HG03460 (cell line): ENCODE results near the gene OMP.

Source experiments
- ATAC-seq: cut with Tn5 transposase; IDR thresholded peaks from one replicate; pipeline ENCODE4 v1.9.1; 2021; ENCODE audit not compliant: unreplicated experiment

Gene OMP

GRCh38 chr11:77101043-77101537, 1.6 kb upstream of the OMP start:
- ATAC-seq, result no peak

DNA sequence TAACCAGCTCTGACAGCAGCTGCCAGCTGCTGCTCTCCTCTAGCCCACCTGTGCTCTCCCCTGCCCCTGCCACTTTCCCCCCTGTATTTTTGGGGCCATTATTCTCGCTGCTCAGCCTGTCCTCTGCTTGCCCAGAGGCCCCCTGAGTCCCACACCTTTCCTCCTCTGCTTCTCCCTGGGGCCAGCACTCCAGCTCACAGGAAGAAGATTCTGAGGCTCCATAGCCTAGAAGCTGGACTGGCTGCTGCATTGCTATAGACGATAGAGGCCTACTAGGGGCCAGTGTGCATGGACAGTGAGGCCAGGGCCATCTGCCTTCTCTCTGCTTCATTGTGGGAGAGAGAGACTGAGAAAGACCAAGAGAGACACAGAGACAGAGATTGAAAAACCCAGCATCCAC, 679 bp downstream of the OMP start:
- ATAC-seq, result no peak

GRCh38 chr11:77104727-77105126, 2.1 kb downstream of the OMP start:
- ATAC-seq, result no peak

- no peak for ATAC-seq
These were observed 3.7 kb downstream of the OMP start for GRCh38 chr11:77106321-77106720.

- ATAC-seq, result no peak
These were observed 4.1 kb downstream of the OMP start for GRCh38 chr11:77106759-77107158.

- ATAC-seq, result no peak
These were observed 5.3 kb downstream of the OMP start for GRCh38 chr11:77107950-77108349.

DNA sequence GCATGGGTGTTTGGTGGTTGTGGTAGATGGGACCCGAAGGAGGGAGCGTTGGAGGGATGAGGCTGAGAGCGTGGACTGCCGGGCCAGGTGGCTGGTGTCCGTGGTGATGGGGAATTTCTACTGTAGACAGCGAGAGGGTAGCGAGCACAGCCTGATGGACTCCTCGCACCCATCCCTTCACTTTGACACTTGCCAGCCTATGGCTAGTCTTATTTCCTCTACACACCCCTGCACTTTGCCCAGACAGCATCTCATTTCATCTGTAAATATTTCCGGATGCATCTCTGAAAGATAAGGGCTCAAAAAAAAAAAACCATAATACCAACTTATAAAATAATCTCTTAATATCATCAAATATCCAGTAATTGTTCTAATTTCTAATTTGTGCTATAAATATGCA, 5.8 kb downstream of the OMP start:
- no peak for ATAC-seq

DNA sequence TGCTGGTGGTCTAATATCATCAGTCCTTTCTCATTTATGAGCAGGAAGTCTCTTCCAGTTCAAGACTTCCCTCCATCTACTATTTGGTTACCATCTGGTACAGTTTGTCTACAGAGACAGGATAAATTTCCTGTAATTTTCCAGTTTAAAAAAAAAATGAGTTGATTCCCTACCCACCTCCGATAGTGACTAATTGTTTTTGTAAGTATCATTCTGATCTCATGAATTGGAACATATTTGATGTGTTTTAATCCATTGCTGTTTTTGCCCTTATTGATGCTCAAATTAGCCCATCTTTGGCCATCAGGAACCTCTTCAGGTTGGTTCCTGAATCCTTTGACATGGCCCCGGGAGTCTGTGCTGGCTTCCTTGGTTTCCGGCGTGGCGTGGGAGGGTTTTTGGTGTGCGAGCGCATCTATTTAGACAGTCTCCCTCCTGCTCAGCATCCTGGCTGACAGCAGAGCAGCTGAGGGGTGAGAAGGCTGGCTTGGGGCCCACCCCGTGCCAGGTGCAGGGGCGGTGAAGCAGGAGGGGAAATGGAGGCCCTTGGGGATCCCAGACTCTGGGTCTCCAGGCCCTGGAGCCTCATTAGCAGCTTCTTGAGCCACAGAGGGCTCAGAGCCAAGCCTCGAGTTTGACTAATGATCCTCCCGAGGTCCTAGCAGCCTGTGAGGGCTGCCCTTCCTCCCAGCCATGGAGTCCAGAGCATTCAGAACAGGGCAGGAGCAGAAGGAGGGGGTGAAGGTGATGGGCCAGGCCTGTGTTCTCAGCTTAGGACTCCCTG, 6.8 kb downstream of the OMP start:
- no peak for ATAC-seq

DNA sequence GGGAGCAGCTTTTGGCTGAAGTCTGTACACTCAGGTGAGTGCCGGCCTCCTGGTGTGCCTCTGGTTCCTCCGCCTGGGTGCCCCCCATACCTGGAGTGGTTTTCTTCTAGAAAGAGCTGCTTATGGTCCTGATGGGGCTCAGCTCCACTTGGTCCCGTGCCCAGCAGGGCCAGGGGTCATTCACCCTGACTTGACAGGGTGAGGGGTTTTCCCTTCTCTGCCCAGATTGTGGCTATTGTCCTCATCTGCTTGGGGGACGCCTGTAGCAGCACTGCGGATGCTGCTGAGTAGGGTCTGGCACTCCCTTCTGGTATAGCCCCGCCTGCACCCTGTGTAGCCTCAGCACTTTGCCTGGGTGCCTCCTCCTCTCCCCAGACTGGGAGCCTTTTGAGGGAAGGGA, 8.2 kb downstream of the OMP start:
- ATAC-seq, result no peak

DNA sequence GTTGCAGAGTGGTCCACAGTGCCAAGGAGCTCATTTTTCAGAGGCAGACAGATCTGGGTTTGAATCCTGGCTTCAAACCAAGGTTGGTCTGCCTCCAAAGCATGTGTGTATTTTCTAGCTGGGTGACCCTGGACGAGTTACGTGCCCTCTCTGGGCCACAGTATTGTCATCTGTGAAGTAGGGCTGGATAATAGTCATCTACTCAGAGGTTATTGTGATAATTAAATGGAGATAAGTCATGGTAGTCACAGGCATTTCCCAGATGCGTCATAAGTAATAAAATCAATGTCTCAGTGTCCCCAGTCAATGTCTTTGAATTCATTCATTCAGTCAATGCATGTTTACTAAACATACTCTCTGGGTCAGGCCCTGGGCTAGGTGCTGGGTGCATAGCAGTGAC, 8.6 kb downstream of the OMP start:
- ATAC-seq, result no peak

- ATAC-seq, result no peak
These were observed 9.3 kb downstream of the OMP start for GRCh38 chr11:77111946-77112345.

DNA sequence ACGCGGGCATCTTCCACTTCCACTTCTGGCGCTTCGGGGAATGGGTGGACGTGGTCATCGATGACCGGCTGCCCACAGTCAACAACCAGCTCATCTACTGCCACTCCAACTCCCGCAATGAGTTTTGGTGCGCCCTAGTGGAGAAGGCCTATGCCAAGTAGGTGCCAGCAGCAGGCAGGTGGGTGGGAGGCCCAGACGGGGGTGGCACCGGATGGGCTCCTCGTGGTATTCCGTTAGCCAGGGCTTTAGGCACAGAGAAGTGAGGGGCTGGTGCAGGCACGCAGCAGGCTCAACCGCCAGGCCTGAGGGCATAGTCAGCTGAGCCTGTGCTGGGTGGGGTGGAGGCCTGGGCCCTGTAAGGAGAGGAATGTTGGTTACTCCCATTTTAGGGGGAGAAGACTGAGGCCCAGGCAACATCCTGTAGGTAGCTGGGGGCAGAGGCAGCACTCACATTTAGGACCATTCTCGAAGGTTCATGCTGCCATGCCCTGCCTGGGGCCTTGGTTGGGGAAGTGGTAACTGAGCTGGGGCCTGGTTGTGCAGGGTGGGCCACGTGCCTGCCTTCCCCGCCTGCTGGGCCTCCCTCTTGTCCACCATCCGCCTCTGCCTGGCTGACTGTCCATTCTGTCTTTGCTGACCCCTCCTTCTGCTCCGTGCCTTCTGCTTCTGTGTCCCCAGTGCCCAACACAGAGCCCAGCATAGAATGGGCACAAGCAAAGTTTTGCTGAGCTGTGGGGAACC, 10.2 kb downstream of the OMP start:
- no peak for ATAC-seq

DNA sequence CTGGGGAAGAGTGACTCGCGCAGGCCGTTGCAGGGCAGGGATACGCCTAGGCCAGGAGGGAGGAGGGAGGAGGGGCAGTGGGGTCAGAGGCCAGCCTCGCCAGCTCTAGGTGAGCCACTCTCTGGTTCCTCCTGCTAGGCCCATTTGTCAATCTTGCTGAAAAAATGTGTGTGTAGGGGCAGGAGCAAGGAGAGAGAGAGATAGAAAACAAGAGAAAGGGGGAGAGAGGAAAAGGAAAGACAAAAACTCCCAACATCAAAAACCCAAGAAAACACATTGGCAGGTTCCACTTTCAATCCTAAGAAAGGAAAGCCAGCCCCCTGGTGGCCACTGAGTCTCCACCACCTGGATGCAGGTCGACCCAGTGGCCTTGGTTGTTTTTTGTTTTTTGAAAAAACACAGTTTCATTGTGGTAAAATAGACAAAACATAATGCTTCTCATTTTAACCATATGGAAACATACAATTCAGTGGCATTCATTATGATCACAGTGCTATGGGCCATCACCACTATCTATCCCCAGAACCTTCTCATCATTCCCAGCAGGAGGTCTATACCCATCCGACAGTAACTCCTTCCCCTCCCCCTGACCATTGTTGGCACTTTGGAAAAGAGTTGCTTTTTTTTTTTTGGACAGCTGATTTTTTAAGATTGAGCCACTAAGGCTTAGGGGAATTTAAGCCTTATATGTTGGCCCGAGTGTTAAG, 10.9 kb downstream of the OMP start:
- no peak for ATAC-seq

GRCh38 chr11:77114089-77114463, 11.4 kb downstream of the OMP start:
- ATAC-seq, result no peak

DNA sequence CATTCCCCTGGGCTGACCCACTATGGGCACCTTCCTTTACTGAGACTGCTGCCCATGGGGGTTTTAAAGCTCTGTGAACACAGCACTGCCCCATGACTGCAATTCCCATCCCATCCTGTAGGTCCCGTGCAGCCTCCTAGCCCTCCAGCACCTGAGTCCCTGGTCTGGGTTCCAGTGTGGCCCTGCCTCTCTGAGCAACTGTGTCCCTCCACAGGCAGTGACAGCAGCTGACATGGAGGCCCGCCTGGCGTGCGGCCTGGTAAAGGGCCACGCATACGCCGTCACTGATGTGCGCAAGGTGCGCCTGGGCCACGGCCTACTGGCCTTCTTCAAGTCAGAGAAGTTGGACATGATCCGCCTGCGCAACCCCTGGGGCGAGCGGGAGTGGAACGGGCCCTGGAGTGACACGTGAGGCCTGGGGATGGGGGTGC, 12.6 kb downstream of the OMP start:
- ATAC-seq, result no peak

DNA sequence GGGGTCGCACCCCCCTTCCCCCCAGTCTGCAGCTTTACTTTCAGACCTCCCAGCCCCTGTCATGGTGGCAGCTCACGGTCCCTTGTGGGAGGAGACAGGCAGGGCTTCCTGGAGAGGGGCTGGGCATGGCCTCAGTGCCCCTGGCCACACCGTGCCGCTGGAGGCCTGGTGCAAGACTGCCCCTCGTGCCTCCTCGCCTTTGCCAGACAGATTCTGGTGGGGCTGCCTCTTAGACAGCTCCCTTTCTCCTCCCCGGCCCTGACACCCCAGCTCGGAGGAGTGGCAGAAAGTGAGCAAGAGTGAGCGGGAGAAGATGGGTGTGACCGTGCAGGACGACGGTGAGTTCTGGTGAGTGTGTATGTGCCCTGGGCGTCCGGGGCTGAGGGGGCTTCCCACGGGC, 13.3 kb downstream of the OMP start:
- no peak for ATAC-seq

- no peak for ATAC-seq
These were observed 14.9 kb downstream of the OMP start for GRCh38 chr11:77117492-77117891.

- ATAC-seq, result no peak
These were observed 15.4 kb downstream of the OMP start for GRCh38 chr11:77118086-77118485.

- no peak for ATAC-seq
These were observed 16.3 kb downstream of the OMP start for GRCh38 chr11:77118971-77119370.

GRCh38 chr11:77119531-77119936, 16.9 kb downstream of the OMP start:
- ATAC-seq, result no peak

GRCh38 chr11:77120571-77120970, 17.9 kb downstream of the OMP start:
- no peak for ATAC-seq
